Measurements from ENCODE around the gene OBP2A.
"Not testable (repeated sequence)": the region's sequence is repeated elsewhere in the genome, so short reads cannot be mapped to it uniquely, and the experiment has no call there.

Gene OBP2A

GRCh38 chr9:135545646-135546176, at the start of gene OBP2A:
Gene OBP2A, plus strand, starts transcription at chr9:135546126. Its CDS starts 55 bp downstream, at chr9:135546181.
- DNase-seq (ENCODE audit: low read depth), result not testable (repeated sequence)

GRCh38 chr9:135498381-135499126, 47.4 kb upstream of the OBP2A start:
- no peak for DNase-seq (ENCODE audit: low read depth)

- peak; percentile 86 for DNase-seq (ENCODE audit: low read depth)
Measured at GRCh38 chr9:135499326-135500070, 46.4 kb upstream of the OBP2A start.

GRCh38 chr9:135500071-135500524, 45.8 kb upstream of the OBP2A start:
- peak; percentile 62 for DNase-seq (ENCODE audit: low read depth)

GRCh38 chr9:135500525-135501260, 45.2 kb upstream of the OBP2A start, which contains the start of gene MRPS2:
Gene MRPS2, plus strand, starts transcription at chr9:135500682. Its CDS starts 29 bp downstream, at chr9:135500711.
- DNase-seq (ENCODE audit: low read depth), result peak; percentile 77

- no peak for DNase-seq (ENCODE audit: low read depth)
Measured at GRCh38 chr9:135501261-135502167, 44.4 kb upstream of the OBP2A start.

- DNase-seq (ENCODE audit: low read depth), result no peak
Measured at GRCh38 chr9:135502168-135502872, 43.6 kb upstream of the OBP2A start.

GRCh38 chr9:135502873-135503321, 43.0 kb upstream of the OBP2A start:
- no peak for DNase-seq (ENCODE audit: low read depth)

- DNase-seq (ENCODE audit: low read depth), result no peak
Measured at GRCh38 chr9:135503371-135504261, 42.3 kb upstream of the OBP2A start.

GRCh38 chr9:135504262-135505243, 41.4 kb upstream of the OBP2A start:
- DNase-seq (ENCODE audit: low read depth), result peak; percentile 74

GRCh38 chr9:135505406-135506187, 40.3 kb upstream of the OBP2A start:
- no peak for DNase-seq (ENCODE audit: low read depth)

GRCh38 chr9:135506327-135507103, 39.4 kb upstream of the OBP2A start:
- DNase-seq (ENCODE audit: low read depth), result peak; percentile 77

- DNase-seq (ENCODE audit: low read depth), result no peak
Measured at GRCh38 chr9:135507104-135508035, 38.6 kb upstream of the OBP2A start.

GRCh38 chr9:135508211-135508820, 37.6 kb upstream of the OBP2A start:
- no peak for DNase-seq (ENCODE audit: low read depth)

GRCh38 chr9:135509458-135509857, 36.5 kb upstream of the OBP2A start:
- DNase-seq (ENCODE audit: low read depth), result no peak

Measured in amniotic epithelial cell (primary cell).